22Rv1 (cell line): ENCODE data around the gene PLXNA4.

Experiments used
- ZFX ChIP-seq: fragments of 450-650 bp; IDR thresholded peaks from 2 replicates; pipeline ENCODE4 v1.6.1; 2017; ENCODE audit warnings: antibody characterized with exemption, borderline replicate concordance
- TF ChIP-seq, protein P1 (sequence below): fragments of 450-650 bp; IDR thresholded peaks from 2 replicates; pipeline ENCODE4 v1.5.1; 2017; ENCODE audit warnings: mild to moderate bottlenecking

DNA sequence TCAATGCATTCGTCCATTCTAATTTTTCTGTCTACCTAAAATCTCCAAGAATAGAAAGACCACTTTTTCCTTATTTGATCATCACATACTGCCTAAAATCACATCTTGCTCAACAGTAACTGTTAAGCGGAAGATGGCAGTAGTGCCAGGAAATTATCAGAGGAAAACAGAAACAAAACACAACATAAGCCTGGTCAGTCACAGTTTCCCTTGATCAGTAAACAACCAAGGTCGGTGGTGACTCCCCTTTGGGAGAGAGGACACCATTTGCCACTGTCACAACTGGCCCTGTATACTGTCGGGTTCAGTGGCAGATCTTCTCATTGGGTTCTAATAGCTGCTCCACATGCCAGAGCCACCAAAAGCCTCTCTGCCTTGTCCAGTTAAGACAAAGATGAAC is 106.6 kb downstream of the PLXNA4 start:
- TF ChIP-seq, protein P1, sequence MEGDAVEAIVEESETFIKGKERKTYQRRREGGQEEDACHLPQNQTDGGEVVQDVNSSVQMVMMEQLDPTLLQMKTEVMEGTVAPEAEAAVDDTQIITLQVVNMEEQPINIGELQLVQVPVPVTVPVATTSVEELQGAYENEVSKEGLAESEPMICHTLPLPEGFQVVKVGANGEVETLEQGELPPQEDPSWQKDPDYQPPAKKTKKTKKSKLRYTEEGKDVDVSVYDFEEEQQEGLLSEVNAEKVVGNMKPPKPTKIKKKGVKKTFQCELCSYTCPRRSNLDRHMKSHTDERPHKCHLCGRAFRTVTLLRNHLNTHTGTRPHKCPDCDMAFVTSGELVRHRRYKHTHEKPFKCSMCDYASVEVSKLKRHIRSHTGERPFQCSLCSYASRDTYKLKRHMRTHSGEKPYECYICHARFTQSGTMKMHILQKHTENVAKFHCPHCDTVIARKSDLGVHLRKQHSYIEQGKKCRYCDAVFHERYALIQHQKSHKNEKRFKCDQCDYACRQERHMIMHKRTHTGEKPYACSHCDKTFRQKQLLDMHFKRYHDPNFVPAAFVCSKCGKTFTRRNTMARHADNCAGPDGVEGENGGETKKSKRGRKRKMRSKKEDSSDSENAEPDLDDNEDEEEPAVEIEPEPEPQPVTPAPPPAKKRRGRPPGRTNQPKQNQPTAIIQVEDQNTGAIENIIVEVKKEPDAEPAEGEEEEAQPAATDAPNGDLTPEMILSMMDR = no peak
- no peak for TF ChIP-seq ZFX
